Stimulated activated CD4-positive, alpha-beta T cell treated with anti-CD3 and anti-CD28 coated beads, Interleukin-1b, Interleukin-23, amount 100 ng/mL, for 48 hours (primary cell): ENCODE measurements around the gene ECI1.
A peak's percentile ranks its signal among the peaks of the same experiment; 100 is the strongest.

Experiments used
- DNase-seq: peaks from one replicate; pipeline ENCODE4 v3.0.0-alpha.2; 2020

ECI1 gene

GRCh38 chr16:2232094-2232990, 19.0 kb downstream of the ECI1 start:
- no peak for DNase-seq

- DNase-seq, result no peak
These were observed 20.1 kb downstream of the ECI1 start for GRCh38 chr16:2231016-2231931.

- DNase-seq, result no peak
These were observed 21.0 kb downstream of the ECI1 start for GRCh38 chr16:2230376-2230775.

GRCh38 chr16:2229632-2230250, 21.6 kb downstream of the ECI1 start:
- DNase-seq, result no peak

- no peak for DNase-seq
These were observed 22.3 kb downstream of the ECI1 start for GRCh38 chr16:2229091-2229490.

GRCh38 chr16:2228161-2228824, 23.1 kb downstream of the ECI1 start:
- DNase-seq, result no peak

- DNase-seq, result no peak
These were observed 24.5 kb downstream of the ECI1 start for GRCh38 chr16:2226918-2227317.

- no peak for DNase-seq
These were observed 25.1 kb downstream of the ECI1 start for GRCh38 chr16:2226245-2226793.

GRCh38 chr16:2223942-2224486, 27.4 kb downstream of the ECI1 start:
- no peak for DNase-seq

GRCh38 chr16:2223221-2223941, 28.0 kb downstream of the ECI1 start, which contains the start of gene E4F1:
E4F1 (plus strand) TSS chr16:2223591; CDS start chr16:2223614, 23 bp downstream.
- peak; percentile 100 for DNase-seq

GRCh38 chr16:2216330-2216729, 35.1 kb downstream of the ECI1 start:
- no peak for DNase-seq

- no peak for DNase-seq
These were observed 36.7 kb downstream of the ECI1 start, which contains the start of gene PGP for GRCh38 chr16:2214719-2214968. PGP (minus strand) TSS chr16:2214840; CDS start chr16:2214777, 63 bp downstream.

GRCh38 chr16:2213817-2214718, 37.3 kb downstream of the ECI1 start:
- no peak for DNase-seq

GRCh38 chr16:2212362-2213324, 38.7 kb downstream of the ECI1 start:
- DNase-seq, result no peak

GRCh38 chr16:2211923-2212347, 39.5 kb downstream of the ECI1 start:
- DNase-seq, result no peak

GRCh38 chr16:2210386-2211365, 40.7 kb downstream of the ECI1 start, which contains the start of gene BRICD5:
BRICD5 (minus strand) TSS chr16:2210863; CDS start chr16:2210833, 30 bp downstream.
- no peak for DNase-seq

GRCh38 chr16:2210009-2210332, 41.4 kb downstream of the ECI1 start:
- no peak for DNase-seq
